Ishikawa (cell line): Measurements from ENCODE around the gene ING5.

ENCODE experiments used
- EP300 ChIP-seq: IDR thresholded peaks from 2 replicates; pipeline ENCODE4 v1.6.1; 2012; ENCODE audit warnings: borderline replicate concordance
- TAF1 ChIP-seq: IDR thresholded peaks from 2 replicates; pipeline ENCODE4 v1.6.1; 2012; ENCODE audit warnings: low read depth, mild to moderate bottlenecking

DNA sequence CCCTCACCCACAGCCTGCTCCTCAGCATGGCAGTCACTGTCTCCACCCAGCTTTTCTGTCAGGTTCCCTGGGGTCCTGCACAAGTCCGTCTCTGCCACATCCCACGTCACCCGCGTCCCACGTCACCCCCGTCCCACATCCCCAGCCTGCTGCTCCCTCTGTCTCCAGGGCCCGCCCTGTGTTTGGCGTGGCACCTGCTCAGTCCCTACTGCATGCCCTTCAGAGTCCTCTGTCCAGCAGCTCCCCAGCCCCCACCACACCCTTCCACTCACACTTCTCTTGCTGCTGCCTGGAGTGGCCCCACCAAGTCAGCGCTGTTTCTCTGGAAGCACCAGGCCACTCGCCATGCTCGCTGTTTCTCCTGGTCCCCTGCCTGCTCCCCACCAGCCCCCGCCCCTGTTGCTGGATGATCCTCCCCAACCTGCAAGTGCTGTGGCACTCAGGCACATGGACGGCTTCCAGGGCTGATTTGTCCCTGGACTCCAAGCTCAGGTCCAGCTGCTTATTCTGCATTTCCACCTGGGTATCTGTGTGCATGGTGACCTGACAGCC is 45.6 kb upstream of the ING5 start:
- TF ChIP-seq EP300 (no peak), TAF1 (no peak)
